GM10847 (cell line): ENCODE data around the gene GSE1.

Source experiments
- POLR2A ChIP-seq: IDR thresholded peaks from 2 replicates; pipeline ENCODE4 v1.6.1; 2011; ENCODE audit not compliant: insufficient read length; ENCODE audit errors: extremely low read depth

The GSE1 gene

DNA sequence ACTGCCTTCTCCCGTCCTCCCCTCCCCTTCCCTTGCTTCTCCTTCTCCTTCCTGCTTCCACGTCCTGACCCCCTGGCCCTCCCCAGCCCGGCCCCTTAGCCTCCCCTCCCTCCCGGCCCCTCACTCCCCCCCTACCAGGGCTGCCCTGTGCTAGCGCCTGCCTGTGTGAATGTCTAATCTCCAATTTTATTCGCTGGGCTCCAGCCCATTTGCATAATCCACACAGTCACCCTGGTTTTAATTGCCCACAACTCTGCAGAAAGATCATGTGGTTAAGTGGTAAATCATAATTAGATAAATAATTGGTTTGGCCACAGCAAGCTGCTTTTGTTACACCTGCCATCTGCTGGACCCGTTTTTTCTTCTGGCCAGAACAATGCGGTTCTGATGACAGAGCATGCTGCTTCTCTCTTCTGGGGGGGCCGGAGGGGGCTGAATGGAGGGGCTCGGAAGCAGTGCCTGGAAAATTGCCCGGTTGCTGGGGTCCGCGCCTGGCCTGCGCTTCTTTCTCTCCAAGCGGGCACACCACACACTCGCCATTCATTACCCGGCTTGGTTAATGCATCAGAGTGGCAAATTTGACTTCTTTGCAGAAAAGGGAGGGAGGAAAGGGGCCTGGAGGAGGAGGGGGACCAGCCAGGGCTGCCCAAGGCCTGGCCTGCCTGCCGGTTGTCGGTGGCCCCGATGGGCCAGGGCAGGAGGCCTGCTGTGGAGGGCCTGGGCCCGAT, 19.5 kb upstream of the GSE1 start:
- no peak for TF ChIP-seq POLR2A

DNA sequence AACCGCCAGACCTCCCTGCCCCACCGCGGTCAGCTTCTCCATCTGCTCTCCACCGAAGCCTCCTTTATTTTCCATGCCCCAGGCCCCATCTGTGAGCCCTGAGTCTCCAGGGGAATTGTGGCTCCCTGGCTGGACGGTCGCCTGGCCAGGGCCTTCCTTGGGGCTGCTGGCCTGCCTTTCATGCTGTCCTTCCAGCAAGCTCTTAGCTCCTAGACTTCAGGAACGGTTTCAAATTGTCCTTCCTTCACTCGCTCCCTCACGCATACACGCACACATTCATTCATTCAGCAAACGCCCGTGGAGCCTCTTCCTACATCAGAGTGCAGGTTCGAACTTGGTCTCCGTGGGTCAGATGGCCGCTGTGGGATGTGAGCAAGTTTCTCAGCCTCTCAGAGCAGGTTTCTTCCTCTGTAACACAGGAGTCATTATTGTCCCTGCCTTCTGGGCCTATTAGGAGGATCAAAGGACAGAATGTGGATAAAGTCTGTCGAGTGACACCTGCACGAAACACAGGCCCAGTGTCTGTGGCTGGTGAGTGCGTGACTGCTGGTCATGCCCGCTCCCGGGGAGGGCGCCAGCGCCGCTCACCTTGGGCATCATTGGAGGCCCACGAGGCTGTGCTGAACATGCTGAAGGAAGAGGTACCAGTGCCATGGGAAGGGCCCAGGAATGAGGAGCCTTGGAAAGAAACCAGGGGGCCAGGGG, 18.7 kb upstream of the GSE1 start:
- no peak for TF ChIP-seq POLR2A

DNA sequence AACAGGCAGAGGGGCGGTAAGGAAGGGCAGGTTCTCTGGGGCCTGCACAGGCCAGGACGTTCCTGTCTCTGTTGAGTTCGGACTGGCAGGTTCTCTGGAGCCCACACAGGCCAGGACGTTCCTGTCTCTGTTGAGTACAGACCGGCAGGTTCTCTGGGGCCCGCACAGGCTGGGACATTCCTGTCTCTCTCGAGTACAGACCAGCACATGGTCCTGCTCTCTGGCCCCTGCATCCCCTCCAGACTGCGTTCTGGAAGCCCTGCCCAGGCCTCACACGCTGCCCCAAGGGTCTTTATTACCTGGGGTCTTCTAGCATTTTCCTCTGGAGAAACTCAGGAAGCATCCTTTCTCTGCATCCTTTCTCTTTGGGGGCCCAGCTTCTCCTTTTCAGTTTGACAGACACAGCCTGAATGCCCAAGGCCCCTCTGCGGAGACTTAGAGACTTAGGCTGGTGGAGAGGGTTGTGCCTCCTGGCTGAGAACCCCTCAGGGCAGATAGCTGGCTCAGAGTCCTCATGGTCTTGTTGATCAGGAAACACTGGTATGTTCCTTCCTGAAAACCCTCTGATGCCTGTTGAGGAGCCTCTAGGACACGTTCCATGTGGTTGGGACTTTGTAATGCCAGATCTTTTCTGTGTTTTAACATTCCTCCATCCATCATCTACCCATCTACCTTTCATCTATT, 18.0 kb upstream of the GSE1 start:
- TF ChIP-seq POLR2A: no peak

DNA sequence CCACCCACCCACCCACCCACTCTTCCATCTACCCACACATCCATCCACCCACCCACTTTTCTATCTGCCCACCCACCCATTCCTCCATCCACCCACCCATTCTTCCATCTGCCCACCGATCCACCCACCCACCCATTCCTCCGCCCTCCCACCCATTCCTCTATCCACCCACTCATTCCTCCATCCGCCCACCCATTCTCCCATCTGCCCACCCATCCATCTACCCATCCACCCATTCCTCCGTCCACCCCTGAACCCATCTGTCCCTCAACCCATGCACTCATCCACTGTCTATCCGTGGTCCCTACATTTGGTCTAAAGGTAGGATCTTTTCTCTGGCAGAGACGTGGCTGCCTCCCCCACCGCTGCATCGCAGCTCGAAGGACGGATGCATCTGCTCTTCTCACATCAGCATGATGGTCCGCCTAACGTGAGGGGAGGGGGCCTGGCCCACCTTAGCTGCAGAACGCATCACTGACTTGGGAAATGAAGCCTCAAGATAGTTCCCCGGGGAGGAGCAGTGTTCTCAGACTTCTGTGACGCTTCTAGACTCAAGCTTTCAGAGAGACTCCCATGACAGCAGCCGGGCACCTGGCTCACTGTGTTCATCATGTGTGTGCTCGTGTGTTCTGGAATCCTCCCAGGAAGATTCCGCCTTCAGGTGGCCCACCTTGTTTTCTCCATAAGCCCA, 17.2 kb upstream of the GSE1 start:
- no peak for TF ChIP-seq POLR2A

DNA sequence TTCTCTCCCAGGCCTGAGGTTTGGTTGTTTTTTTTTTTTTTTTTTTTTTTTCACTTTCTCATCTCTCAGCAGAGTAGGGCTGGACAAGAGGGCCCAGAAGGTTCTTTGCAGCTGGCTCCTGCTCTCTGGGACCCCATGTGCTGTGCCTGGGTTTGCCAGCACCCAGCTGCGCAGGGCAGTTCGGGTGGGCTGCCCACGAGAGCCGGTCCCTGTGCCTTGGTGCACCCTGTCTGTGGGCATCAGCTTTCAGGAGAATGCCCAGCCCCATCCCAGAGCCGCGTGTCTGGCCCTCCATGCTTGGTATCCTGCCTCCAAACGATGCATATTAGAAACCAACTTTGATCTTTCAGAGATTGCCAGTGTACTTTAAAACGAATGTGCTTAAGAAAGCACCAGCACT, 15.0 kb upstream of the GSE1 start:
- no peak for TF ChIP-seq POLR2A

DNA sequence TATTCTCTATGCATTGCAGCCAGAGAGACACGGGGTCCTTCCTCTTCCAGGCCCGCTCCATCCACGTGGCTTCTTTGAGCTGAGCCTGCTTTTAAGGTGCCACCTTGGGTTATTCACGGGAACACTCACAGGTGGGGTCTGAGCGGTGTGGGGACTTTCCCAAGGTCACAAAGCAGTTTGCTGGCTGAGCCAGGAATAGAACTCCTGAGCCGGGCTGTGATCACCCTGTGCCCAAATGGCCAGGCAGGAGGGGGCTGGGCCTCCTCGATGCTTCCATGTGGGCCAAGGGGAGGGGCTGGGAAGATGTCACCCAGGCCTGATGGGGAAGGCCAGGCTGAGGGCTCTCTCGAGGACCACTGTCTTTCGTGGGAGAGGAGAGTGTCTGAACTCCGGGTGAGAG, 13.0 kb upstream of the GSE1 start:
- no peak for TF ChIP-seq POLR2A

DNA sequence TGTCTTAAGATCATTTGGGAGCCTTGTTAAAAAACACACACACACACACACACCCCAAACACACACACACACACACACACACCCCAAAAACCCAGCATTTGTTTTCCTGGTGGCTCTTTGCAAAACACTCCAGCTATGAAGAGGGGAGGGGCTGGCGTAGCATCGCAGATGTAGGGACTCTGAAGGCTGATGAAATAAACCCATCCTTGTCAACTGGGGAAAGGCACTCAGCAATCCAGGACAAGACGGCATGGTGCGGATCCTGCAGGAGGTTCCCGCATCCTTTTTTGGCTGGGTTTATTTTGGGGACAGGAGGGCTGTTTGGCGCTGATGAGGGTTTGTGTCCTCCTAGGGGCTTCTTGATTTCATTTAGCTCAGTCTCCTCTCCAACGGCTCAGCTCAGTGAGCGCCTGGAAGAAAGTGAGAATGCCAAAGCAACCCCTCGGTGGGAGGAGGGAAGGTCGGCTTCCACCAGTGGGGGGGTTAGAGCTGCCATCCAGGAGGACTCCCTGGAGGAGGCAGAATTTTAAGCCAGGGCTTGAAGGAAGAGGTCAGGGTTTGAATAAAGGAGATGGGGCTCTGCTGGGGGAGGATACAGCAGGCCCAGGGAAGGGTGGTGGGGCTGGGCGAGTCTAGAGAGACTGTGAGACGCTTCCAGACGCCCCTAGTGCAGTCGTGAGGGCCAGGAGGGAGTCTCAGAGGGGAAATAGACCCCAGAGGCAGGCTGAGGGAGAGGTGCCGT, 12.4 kb upstream of the GSE1 start:
- TF ChIP-seq POLR2A: no peak

DNA sequence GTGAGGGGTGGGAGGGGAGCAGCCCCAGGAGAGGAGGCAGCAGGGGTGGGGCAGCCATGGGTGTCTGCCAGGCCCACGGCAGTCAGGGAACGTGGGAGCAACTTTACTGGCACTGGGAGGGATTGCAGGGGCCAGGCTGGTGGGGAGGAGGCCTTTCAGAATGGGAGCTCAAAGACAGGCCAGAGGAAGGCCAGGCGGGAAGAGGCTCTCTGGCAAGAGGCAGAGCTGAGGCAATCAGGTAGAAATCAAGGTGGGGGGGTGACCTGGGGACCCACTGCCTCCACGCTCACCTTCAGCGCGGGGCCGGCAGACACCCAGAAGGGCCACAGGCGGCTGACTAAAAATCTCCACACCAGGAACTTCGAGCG, 11.9 kb upstream of the GSE1 start:
- TF ChIP-seq POLR2A: no peak

DNA sequence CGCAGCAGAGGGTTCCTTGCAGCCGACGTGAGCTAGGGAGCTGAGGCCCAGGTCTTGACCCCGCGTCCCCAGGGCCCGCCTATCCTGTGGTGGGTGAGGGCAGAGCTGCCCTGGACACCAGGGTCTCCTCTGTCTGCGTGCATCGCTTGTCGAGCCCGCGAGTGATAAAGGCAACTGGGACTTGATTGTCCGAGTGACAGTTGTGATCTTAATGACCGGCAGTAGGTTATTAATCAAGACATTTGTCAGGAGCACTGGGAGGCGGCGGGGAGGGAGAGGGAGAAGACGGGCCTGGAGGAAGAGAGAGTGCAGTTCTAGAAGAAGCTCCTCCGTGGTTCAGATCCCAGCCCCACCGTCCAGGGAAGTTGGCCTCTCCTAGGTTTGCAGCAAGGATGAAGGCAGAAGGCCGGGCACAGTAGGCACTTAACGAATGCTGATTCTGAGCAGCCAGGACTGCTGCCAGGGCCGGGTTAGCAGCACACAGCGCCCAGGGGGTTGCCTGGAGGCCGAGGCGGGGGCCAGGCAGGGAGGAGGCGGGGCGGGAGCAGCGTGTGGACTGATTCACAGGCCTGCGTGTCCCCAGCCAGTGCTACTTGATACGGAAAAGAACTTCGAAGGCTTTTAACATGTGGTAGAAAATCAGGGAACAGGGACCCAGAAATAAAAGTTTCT, 11.3 kb upstream of the GSE1 start:
- no peak for TF ChIP-seq POLR2A

DNA sequence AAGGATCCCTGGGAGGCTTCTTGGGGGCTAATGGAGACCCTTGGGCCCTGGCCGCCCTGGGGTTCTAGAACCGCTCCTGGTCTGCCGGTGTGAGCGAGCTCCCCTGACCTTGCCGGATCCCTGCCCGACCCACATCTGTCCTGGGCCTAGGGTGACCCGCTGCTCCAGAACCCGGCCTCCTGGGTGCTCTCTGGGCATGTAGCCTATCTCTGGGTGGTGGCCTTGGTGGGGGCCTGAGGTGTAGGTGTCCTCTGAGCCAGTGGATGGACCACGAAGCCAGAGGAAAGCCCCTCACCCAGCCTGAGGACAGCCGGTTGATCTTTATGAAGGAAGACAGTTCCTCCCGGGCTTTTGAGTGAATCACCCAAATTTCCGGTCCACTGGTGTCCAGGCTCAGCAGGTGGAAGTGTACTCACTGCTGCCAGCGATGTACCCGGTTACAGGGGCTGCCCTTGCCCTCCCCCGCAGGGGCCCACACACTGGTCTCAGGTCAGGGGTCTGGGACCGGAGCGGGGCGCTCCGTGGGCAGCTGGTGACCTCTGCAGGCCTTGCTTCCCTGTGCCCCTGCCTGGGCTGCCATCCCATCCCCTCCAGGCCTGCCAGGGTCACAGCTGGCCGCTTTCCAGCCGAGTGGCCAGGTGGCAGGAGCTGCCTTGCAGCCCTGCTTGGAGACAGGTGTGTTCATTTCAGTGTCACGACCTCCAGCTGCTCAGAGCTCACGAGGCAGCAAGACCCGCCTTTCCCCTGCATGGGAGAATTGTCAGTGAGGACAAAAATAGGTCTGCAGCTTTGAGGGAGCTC, 10.5 kb upstream of the GSE1 start:
- TF ChIP-seq POLR2A: no peak

DNA sequence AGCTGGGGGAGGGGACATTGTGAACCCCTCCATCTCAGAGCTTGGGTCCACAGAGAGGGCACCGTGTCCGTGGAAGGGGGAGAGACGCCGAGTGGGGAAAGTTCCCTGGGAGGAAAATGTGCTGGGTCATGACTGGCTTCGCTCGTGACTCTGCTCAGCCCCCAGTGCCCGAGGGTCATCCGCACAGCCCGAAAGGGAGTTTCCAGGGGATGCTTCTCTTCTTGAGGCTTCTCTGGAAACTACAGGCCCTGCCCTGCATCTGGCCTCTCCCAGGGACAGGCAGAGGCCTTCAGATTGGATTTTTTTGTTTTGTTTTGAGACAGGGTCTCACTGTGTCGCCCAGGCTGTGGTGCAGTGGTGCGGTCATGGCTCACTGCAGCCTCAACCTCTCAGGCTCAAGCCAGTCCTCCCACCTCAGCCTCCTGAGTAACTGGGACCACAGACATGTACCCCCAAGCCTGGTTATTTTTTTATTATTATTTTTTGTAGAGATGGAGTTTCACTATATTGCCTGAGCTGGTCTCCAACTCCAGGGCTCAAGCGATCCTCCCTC, 9.8 kb upstream of the GSE1 start:
- TF ChIP-seq POLR2A: no peak

DNA sequence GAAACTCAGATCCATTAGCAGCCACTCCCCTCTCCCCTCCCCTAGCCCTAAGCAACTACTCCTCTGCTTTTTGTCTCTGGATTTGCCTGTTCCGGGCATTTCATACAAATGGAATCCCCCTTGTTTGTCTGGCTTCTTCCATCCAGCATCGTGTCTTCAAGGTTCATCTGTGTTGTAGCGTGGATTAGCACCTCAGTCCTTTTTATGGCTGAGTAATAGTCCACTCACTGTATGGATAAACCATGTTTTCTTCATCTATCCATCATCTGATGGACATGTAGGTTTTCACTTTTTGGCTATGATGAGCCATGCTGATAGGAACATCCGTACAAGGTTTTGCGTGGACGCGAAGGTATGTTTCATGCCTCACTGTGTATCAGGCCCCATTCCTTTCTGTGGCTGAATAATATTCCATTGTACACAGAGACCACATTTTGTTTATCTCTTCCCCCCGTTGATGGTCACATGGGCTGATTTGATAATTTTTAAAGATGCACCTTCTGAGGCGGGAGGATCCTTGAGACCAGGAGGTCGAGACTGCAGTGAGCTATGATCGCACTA, 8.9 kb upstream of the GSE1 start:
- no peak for TF ChIP-seq POLR2A
